Measurements from ENCODE around the gene ZNF385A. TPM values are rescaled to one million over a fixed set of nuclear protein-coding genes. Genes with fewer than 3 reads are reported as not detected.

The ZNF385A gene
- total and polyA plus RNA-seq, 9 of the 15 experiments (the other 6 are each of a cell fraction or from before 2014, with no cell fraction given) = 1.0 to 111 (median 7.7) TPM

- TF ChIP-seq SFPQ (IDR thresholded peaks at IDR 0.05; ENCODE audit: low read depth, low read length) = no peak
- no peak for TF ChIP-seq NCOA4 (IDR thresholded peaks at IDR 0.05; ENCODE audit: partially characterized antibody)
- TF ChIP-seq, protein P1, sequence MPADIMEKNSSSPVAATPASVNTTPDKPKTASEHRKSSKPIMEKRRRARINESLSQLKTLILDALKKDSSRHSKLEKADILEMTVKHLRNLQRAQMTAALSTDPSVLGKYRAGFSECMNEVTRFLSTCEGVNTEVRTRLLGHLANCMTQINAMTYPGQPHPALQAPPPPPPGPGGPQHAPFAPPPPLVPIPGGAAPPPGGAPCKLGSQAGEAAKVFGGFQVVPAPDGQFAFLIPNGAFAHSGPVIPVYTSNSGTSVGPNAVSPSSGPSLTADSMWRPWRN (IDR thresholded peaks at IDR 0.05; ENCODE audit: low read depth) = no peak
- no peak for TF ChIP-seq PTRF (tag; IDR thresholded peaks at IDR 0.05)
- TF ChIP-seq, protein P2, sequence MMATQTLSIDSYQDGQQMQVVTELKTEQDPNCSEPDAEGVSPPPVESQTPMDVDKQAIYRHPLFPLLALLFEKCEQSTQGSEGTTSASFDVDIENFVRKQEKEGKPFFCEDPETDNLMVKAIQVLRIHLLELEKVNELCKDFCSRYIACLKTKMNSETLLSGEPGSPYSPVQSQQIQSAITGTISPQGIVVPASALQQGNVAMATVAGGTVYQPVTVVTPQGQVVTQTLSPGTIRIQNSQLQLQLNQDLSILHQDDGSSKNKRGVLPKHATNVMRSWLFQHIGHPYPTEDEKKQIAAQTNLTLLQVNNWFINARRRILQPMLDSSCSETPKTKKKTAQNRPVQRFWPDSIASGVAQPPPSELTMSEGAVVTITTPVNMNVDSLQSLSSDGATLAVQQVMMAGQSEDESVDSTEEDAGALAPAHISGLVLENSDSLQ (IDR thresholded peaks at IDR 0.05) = no peak
- TF ChIP-seq PHF20 (IDR thresholded peaks at IDR 0.05; ENCODE audit: partially characterized antibody) = no peak
- TF ChIP-seq DDX20 (tag; IDR thresholded peaks at IDR 0.05; ENCODE audit: low read depth) = no peak
- TF ChIP-seq ZNF707 (CRISPR knock-in tag; conservative IDR thresholded peaks at IDR 0.05) = no peak
- no peak for TF ChIP-seq HDAC6 (IDR thresholded peaks at IDR 0.05; ENCODE audit: low read depth, low read length)
- TF ChIP-seq ZZZ3 (IDR thresholded peaks at IDR 0.05) = no peak
- TF ChIP-seq ARNT (IDR thresholded peaks at IDR 0.05) = no peak
- no peak for TF ChIP-seq VEZF1 (CRISPR knock-in tag; IDR thresholded peaks at IDR 0.05)
- no peak for TF ChIP-seq BRD4 (IDR thresholded peaks at IDR 0.05)
- no peak for TF ChIP-seq SP2 (IDR thresholded peaks at IDR 0.05; ENCODE audit: extremely low read depth, low read depth, low read length, poor library complexity, severe bottlenecking)
- TF ChIP-seq TCF15 (CRISPR knock-in tag; IDR thresholded peaks at IDR 0.05) = no peak
- TF ChIP-seq POLR2AphosphoS2 (IDR thresholded peaks at IDR 0.05; ENCODE audit: low read length) = no peak
- peak; percentile 78; the same call in 1 of the 2 replicates for TF ChIP-seq MTA1 (IDR thresholded peaks at IDR 0.05; ENCODE audit: borderline replicate concordance)
- TF ChIP-seq GATA2 (CRISPR knock-in tag; IDR thresholded peaks at IDR 0.05) = no peak
- no peak for TF ChIP-seq ZNF184 (CRISPR knock-in tag; IDR thresholded peaks at IDR 0.05)
- TF ChIP-seq ZNF778 (CRISPR knock-in tag; IDR thresholded peaks at IDR 0.05) = no peak
- TF ChIP-seq PCBP2 (IDR thresholded peaks at IDR 0.05; ENCODE audit: low read depth, low read length, poor library complexity, severe bottlenecking) = no peak
- TF ChIP-seq, protein P3, sequence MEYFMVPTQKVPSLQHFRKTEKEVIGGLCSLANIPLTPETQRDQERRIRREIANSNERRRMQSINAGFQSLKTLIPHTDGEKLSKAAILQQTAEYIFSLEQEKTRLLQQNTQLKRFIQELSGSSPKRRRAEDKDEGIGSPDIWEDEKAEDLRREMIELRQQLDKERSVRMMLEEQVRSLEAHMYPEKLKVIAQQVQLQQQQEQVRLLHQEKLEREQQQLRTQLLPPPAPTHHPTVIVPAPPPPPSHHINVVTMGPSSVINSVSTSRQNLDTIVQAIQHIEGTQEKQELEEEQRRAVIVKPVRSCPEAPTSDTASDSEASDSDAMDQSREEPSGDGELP (CRISPR knock-in tag; IDR thresholded peaks at IDR 0.05; ENCODE audit: borderline replicate concordance) = peak; percentile 73
These were observed 14.3 kb downstream of the ZNF385A start (continued) for GRCh38 chr12:54370171-54370730.
